H1 (cell line): ENCODE data around the gene PMPCB. TPM values are rescaled to one million over a fixed set of nuclear protein-coding genes. Genes with fewer than 3 reads are reported as not detected.

Experiments
- polyA plus RNA-seq, 7 experiments: library from polyadenylated mRNA; depleted of rRNA in 3 of 7; stranded (reverse) in 5 of 7; unstranded in 2 of 7; fragments of >200 nt in 5 of 7; fragments of 200-250 nt in 2 of 7; gene quantifications; 1 replicate in 5 of 7; 2 replicates in 1 of 7; 4 replicates in 1 of 7; pipeline versions ENCODE4 v1.2.1 to v1.2.3, GENCODE V29; 2011 to 2013; ENCODE audit warnings: missing spikeins in 2 of 7, mixed read lengths in 2 of 7
- small RNA-seq: library from polyadenylated mRNA; stranded (forward); fragments of <200 nt; extraction: miRNeasy Mini kit (QIAGEN cat#:217004); gene quantifications from one replicate; pipeline ENCODE3, GENCODE V24; 2013; ENCODE audit not compliant: insufficient read depth
- total RNA-seq: library from RNA; stranded (reverse); fragmentation: NEBNext Ultra II Directional; extraction: Animal tissue kit (Norgen Biotek cat#: 25700); gene quantifications from 2 replicates; pipeline ENCODE4 v1.2.1, GENCODE V29; 2021

Gene PMPCB
- total and polyA plus RNA-seq, 2 of the 8 experiments (the other 6 are each of a cell fraction or from before 2014, with no cell fraction given) = 60.6 to 83.5 TPM

Small RNA genes lying within 50 kb of the gene (small RNA-seq; reads per million reads assigned to genes)
- not detected for gene RPS29P16

Other genes with a start within 250 kb of the PMPCB start
- 1.2 and 2.8 TPM in 2 replicates for gene FBXL13, start 222.6 kb upstream of the PMPCB start, total RNA-seq
- 1.1 and 1.2 TPM in 2 replicates for gene FBXL13, start 222.6 kb upstream of the PMPCB start, polyA plus RNA-seq (2011; rRNA removed)
- 43.4 and 44.3 TPM in 2 replicates for gene ARMC10, start 222.3 kb upstream of the PMPCB start, total RNA-seq
- gene ARMC10, start 222.3 kb upstream of the PMPCB start, polyA plus RNA-seq (2011; rRNA removed) = 12.1 and 16.4 TPM in 2 replicates
- gene NAPEPLD, start 148.3 kb upstream of the PMPCB start, total RNA-seq = 9.1 and 9.9 TPM in 2 replicates
- gene NAPEPLD, start 148.3 kb upstream of the PMPCB start, polyA plus RNA-seq (2011; rRNA removed) = 3.2 and 4.2 TPM in 2 replicates
- gene DNAJC2, start 47.3 kb downstream of the PMPCB start, total RNA-seq = 42.2 and 44.2 TPM in 2 replicates
- 5.8 and 9.8 TPM in 2 replicates for gene DNAJC2, start 47.3 kb downstream of the PMPCB start, polyA plus RNA-seq (2011; rRNA removed)
- gene PSMC2, start 50.2 kb downstream of the PMPCB start, total RNA-seq = 139 and 141 TPM in 2 replicates
- gene PSMC2, start 50.2 kb downstream of the PMPCB start, polyA plus RNA-seq (2011; rRNA removed) = 50.5 and 80.9 TPM in 2 replicates
- gene SLC26A5, start 148.8 kb downstream of the PMPCB start, total RNA-seq = 0.24 and 0.40 TPM in 2 replicates
- 0.09 and 0.24 TPM in 2 replicates for gene SLC26A5, start 148.8 kb downstream of the PMPCB start, polyA plus RNA-seq (2011; rRNA removed)